ENCODE results near the gene ZSCAN18.

Gene ZSCAN18

DNA sequence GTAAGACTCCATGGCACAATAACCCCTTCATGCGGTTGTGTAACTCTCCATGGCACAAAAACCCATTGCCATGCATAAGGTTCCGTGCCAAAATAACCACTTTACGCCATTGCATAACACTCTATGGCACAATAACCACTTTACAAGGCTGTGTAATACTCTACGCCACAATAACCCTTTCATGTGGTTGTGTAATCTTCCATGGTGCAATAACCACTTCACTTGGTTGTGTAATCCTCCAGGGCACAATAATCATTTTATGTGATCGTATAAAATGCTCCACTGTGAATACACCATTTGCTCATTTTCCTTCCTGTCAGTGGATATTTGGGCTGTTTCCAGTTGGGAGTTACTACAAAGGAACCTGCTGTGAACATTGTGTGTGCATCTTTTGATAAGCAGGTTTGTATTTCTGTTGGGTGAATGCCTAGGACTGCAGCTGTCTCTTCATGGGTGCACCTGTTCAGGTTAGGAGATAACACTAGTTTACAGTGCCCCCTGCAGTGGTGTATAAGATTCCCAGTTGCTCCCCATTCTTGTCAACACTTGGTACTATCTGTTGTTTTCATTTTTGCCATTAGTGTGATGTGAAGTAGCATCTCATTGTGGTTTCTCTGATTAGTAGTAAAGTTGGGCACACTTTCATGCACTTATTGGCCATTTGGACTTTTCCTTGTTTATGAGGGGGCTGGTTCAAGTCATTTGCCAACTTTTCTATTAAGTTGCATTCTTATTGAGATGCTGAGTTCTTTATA is 21.1 kb upstream of the ZSCAN18 start:
- TF ChIP-seq, protein P1, sequence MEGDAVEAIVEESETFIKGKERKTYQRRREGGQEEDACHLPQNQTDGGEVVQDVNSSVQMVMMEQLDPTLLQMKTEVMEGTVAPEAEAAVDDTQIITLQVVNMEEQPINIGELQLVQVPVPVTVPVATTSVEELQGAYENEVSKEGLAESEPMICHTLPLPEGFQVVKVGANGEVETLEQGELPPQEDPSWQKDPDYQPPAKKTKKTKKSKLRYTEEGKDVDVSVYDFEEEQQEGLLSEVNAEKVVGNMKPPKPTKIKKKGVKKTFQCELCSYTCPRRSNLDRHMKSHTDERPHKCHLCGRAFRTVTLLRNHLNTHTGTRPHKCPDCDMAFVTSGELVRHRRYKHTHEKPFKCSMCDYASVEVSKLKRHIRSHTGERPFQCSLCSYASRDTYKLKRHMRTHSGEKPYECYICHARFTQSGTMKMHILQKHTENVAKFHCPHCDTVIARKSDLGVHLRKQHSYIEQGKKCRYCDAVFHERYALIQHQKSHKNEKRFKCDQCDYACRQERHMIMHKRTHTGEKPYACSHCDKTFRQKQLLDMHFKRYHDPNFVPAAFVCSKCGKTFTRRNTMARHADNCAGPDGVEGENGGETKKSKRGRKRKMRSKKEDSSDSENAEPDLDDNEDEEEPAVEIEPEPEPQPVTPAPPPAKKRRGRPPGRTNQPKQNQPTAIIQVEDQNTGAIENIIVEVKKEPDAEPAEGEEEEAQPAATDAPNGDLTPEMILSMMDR (IDR thresholded peaks at IDR 0.05; ENCODE audit: borderline replicate concordance, insufficient read depth, low read depth, low read length): no peak
- no peak overlapping the region for H3K4me3 ChIP-seq (ENCODE audit: low read depth, low read length)

DNA sequence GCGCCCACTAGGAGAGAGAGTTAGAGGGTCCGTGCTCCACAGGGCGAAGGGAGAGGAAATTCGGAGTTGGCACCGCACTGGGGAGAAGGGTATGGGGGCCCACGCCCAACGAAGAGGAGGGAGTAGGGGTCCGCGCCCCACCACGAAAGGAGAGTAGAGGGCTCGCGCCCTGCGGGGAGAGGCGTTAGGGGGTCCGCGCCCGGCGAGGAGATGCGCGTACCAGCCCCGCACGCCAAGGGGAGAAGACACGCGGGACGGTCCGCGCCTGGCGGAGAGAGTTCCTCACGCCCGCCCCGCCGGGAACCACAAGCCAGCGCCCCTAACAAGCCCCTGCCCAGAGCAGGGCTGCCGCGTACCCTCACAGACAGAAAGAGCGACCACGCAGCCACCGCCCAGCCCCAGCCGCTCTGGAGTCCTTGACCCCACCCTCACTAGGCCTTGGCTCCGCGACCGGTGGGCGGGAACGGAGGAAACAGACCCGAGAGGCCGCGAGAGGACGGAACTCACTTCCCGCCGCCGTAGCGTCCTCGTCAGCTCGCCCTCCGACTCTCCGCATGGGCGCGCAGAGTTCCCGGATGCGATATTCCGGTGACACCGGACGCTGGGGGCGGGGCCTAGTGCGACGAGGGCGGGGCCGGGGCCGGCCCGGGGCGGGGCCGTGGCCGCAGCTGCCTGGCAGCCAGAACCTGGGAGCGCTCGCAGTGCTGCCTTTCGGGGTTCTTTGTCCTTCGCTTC is 20.0 kb upstream of the ZSCAN18 start:
- no peak overlapping the region for H3K4me3 ChIP-seq (ENCODE audit: low read depth, low read length)
- TF ChIP-seq, protein P1 (IDR thresholded peaks at IDR 0.05; ENCODE audit: borderline replicate concordance, insufficient read depth, low read depth, low read length): no peak

DNA sequence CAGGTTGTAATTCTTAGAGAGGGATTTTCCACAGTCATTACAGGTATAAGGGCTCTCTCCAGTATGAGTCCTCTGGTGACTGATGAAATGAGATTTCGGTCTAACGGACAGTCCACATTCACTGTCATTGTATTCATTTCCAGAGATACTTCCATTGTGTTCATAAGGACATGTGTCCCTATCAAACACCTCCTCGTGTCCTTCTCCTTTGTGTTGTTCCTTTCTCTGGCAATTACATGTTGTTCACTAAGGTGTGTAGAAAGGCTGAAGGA is 10.5 kb upstream of the ZSCAN18 start:
- no peak overlapping the region for H3K4me3 ChIP-seq (ENCODE audit: low read depth, low read length)
- TF ChIP-seq, protein P1 (IDR thresholded peaks at IDR 0.05; ENCODE audit: borderline replicate concordance, insufficient read depth, low read depth, low read length): no peak

DNA sequence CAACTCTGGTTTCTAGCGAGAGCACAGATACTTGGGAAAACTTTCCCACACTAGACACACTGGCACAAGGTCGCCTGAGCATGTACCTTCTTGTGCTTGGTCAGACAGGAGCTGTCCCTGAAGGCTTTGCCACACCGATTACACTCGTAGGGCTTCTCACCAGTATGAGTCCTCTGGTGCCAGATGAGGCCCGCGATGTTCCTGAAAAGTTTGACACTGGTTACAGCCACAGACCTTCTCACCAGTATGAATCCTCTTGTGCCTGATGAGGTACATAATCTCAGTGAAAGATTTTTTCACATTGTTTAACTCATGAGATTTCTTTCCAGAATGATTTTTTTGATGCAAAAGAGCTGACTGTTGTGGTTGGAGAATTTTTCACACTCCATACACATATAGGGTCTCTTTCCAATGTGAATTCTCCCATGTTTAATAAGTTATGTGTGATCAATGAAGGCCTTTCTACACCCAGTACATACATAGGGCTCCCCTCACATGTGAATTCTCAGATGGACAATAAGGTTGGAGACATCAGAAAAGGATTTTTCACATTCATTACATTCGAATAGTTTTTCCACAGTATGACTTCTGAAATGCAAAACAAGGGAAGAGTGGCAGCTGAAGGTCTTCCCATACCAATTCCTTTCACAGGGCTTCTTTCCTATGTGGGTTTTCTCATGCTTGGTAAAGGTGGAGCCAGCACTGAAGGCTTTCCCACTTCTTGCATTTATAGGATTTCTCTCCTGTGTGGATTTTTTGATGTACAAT is 9.9 kb upstream of the ZSCAN18 start:
- TF ChIP-seq, protein P1 (IDR thresholded peaks at IDR 0.05; ENCODE audit: borderline replicate concordance, insufficient read depth, low read depth, low read length): no peak

GRCh38 chr19:58098682-58098998 is 609 bp upstream of the ZSCAN18 start:
- TF ChIP-seq, protein P1 (IDR thresholded peaks at IDR 0.05; ENCODE audit: borderline replicate concordance, insufficient read depth, low read depth, low read length): no peak
- no peak overlapping the region for H3K4me3 ChIP-seq (ENCODE audit: low read depth, low read length)

More for the DNA sequence above, 9.9 kb upstream of the ZSCAN18 start:
- no peak overlapping the region for H3K4me3 ChIP-seq (ENCODE audit: low read depth, low read length)

DNA sequence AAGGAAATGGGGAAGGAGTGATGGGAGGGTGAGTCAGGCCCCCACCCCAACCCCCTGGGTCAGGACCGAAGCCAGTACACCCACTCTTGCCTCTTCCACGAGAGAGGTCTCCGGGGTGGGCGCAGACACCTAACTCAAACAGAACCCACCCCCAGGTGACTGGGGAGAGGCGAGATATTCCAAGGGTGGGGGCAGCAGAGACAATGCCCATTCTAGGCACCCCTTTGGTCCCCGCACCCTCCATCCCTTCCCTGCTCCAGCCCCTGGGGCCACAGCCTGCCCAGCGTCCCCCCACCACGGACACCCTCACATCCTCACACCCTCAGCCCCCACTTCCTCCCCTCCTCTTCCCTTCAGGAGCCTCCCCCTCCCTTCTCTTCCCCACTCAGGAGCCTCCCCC is 682 bp downstream of the ZSCAN18 start:
- no peak overlapping the region for H3K4me3 ChIP-seq (ENCODE audit: low read depth, low read length)
- TF ChIP-seq, protein P1 (IDR thresholded peaks at IDR 0.05; ENCODE audit: borderline replicate concordance, insufficient read depth, low read depth, low read length): no peak
